Measurements from ENCODE around the gene CCDC184. TPM values are rescaled to one million over a fixed set of nuclear protein-coding genes. Genes with fewer than 3 reads are reported as not detected.

The CCDC184 gene
- total RNA-seq, 1 experiment from 2014 or later: 0.13 TPM

- Histone ChIP-seq H2BK5ac (ENCODE audit: insufficient read length, low read length) (no peak overlapping the region), H3K27ac (ENCODE audit: insufficient read length, low read depth, low read length) (no peak overlapping the region), H3K9me3 (ENCODE audit: control insufficient read depth, low read depth, low read length) (no peaks in the 10 kb centered on the region), H4K8ac (replicated peaks; ENCODE audit: insufficient read length, low read depth, low read length) (no peak overlapping the region), H3K9ac (ENCODE audit: extremely low read depth, insufficient read length, low read length) (no peak overlapping the region), H3T11ph (ENCODE audit: low read length) (no peak overlapping the region), H3K23me2 (ENCODE audit: insufficient read length, low read depth, low read length, poor library complexity, severe bottlenecking) (peaks cover 7% of the 10 kb centered on the region), H3K4me2 (ENCODE audit: insufficient read depth, insufficient read length, low read length) (no peak overlapping the region), H2BK15ac (ENCODE audit: low read depth, low read length) (no peak overlapping the region), H2BK120ac (ENCODE audit: low read depth, low read length, poor library complexity, severe bottlenecking) (no peak overlapping the region), H3K56ac (ENCODE audit: insufficient read length, low read depth, low read length) (no peak overlapping the region), H2AFZ (ENCODE audit: low read length) (no peak overlapping the region), H3K4ac (ENCODE audit: low read depth, low read length) (no peak overlapping the region), H3K18ac (ENCODE audit: insufficient read length, low read depth, low read length) (no peak overlapping the region), H3K79me2 (ENCODE audit: insufficient read depth, low read length) (no peaks in the 10 kb centered on the region), H2AK5ac (ENCODE audit: insufficient read length, low read length) (no peak overlapping the region), H3K4me1 (ENCODE audit: insufficient read depth, low read length) (no peaks in the 10 kb centered on the region), H4K20me1 (ENCODE audit: control insufficient read depth, insufficient read depth, insufficient read length) (no peaks in the 10 kb centered on the region), H3K79me1 (ENCODE audit: insufficient read depth, low read depth, low read length, poor library complexity, severe bottlenecking) (no peaks in the 10 kb centered on the region), H2BK20ac (ENCODE audit: low read depth, low read length, poor library complexity, severe bottlenecking) (no peak overlapping the region), H4K91ac (ENCODE audit: insufficient read length, low read depth, low read length) (no peak overlapping the region), H4K5ac (ENCODE audit: insufficient read length, low read depth, low read length) (no peak overlapping the region), H2BK12ac (ENCODE audit: insufficient read length, low read depth, low read length) (no peak overlapping the region), H3K27me3 (ENCODE audit: insufficient read depth, low read length) (no peaks in the 10 kb centered on the region; the same call in 1 of the 2 replicates), H3K14ac (ENCODE audit: insufficient read depth, low read length) (no peak overlapping the region), H3K23ac (ENCODE audit: insufficient read length, low read depth, low read length) (no peak overlapping the region)
- no CpG with 5 or more reads among the region's 1 CpG for WGBS (ENCODE audit: extremely low coverage, insufficient read length, low lambda C conversion rate)
- no peak for TF ChIP-seq CTCF (conservative IDR thresholded peaks at IDR 0.05)
- no peak overlapping the region for H3K27ac Mint-ChIP-seq
- no peaks in the 10 kb centered on the region for H3K36me3 Mint-ChIP-seq (ENCODE audit: insufficient read depth in 1 of 3, low read depth in 3 of 3)
- peaks cover 9 to 13% of the 10 kb centered on the region in 2 experiments; a peak in 3 of 4 replicates for H3K4me1 Mint-ChIP-seq
- H3K27me3 Mint-ChIP-seq (ENCODE audit: low read depth): peaks cover 73% of the 10 kb centered on the region
- H3K9me3 Mint-ChIP-seq: no peaks in the 10 kb centered on the region
- no peak overlapping the region for H3K4me3 Mint-ChIP-seq
- no peak for DNase-seq
Measured at GRCh38 chr12:48194799-48195201, 11.4 kb downstream of the CCDC184 start.

All from H9 (cell line).